HEK293T (cell line): ENCODE results near the gene ZC3H7B.

Experiments used
- CTBP1 ChIP-seq: fragments of 450-650 bp; IDR thresholded peaks from 2 replicates; pipeline ENCODE4 v1.6.1; 2016; ENCODE audit warnings: borderline replicate concordance
- ELF4 ChIP-seq: fragments of 450-650 bp; IDR thresholded peaks from 2 replicates; pipeline ENCODE4 v1.6.1; 2017; ENCODE audit warnings: antibody characterized with exemption
- FOXA1 ChIP-seq: fragments of 450-650 bp; IDR thresholded peaks from 2 replicates; pipeline ENCODE4 v1.6.1; 2016; ENCODE audit warnings: mild to moderate bottlenecking
- FOXK2 ChIP-seq: fragments of 450-650 bp; IDR thresholded peaks from 2 replicates; pipeline ENCODE4 v1.6.1; 2016; ENCODE audit warnings: mild to moderate bottlenecking
- FOXM1 ChIP-seq: fragments of 450-650 bp; IDR thresholded peaks from 2 replicates; pipeline ENCODE4 v1.6.1; 2017; ENCODE audit warnings: mild to moderate bottlenecking, borderline replicate concordance
- L3MBTL2 ChIP-seq: fragments of 450-650 bp; conservative IDR thresholded peaks from 2 replicates; pipeline ENCODE4 v1.6.1; 2016; ENCODE audit warnings: mild to moderate bottlenecking
- SP1 ChIP-seq: fragments of 450-650 bp; IDR thresholded peaks from 2 replicates; pipeline ENCODE4 v1.6.1; 2017
- TARDBP ChIP-seq: fragments of 450-650 bp; IDR thresholded peaks from 2 replicates; pipeline ENCODE4 v1.6.1; 2016
- ZNF384 ChIP-seq: fragments of 450-650 bp; IDR thresholded peaks from 2 replicates; pipeline ENCODE4 v1.6.1; 2016

GRCh38 chr22:41273128-41273527 lies 28.2 kb upstream of the ZC3H7B start:
- no peak for TF ChIP-seq ZNF384
- no peak for TF ChIP-seq FOXM1
- TF ChIP-seq L3MBTL2: no peak
- TF ChIP-seq FOXK2: no peak
- no peak for TF ChIP-seq ELF4
- no peak for TF ChIP-seq SP1
- TF ChIP-seq CTBP1: no peak
- no peak for TF ChIP-seq FOXA1
- TF ChIP-seq TARDBP: no peak
